GM10266 (cell line): ENCODE measurements around the gene APOA1.

Experiments used
- DNase-seq: peaks from one replicate; pipeline ENCODE4 v3.0.0; 2012; ENCODE audit errors: extremely low spot score
- CTCF ChIP-seq: IDR thresholded peaks from 2 replicates; pipeline ENCODE4 v1.5.1; 2012; ENCODE audit warnings: mild to moderate bottlenecking, low read depth; ENCODE audit not compliant: control insufficient read depth, insufficient read depth; ENCODE audit errors: missing control alignments

Gene APOA1

GRCh38 chr11:116851626-116852025, 14.2 kb upstream of the APOA1 start:
- no peak for DNase-seq

GRCh38 chr11:116849486-116849885, 12.1 kb upstream of the APOA1 start:
- DNase-seq: no peak

More at GRCh38 chr11:116851626-116852025, 14.2 kb upstream of the APOA1 start:
- TF ChIP-seq CTCF: no peak

GRCh38 chr11:116849060-116849459, 11.6 kb upstream of the APOA1 start:
- no peak for DNase-seq
- TF ChIP-seq CTCF: no peak

More at GRCh38 chr11:116849486-116849885, 12.1 kb upstream of the APOA1 start:
- TF ChIP-seq CTCF: no peak

- no peak for DNase-seq
- TF ChIP-seq CTCF: no peak
Observed at GRCh38 chr11:116847612-116848011, 10.2 kb upstream of the APOA1 start.

- DNase-seq: no peak
- no peak for TF ChIP-seq CTCF
Observed at GRCh38 chr11:116844722-116845121, 7.3 kb upstream of the APOA1 start.

GRCh38 chr11:116843661-116844060, 6.2 kb upstream of the APOA1 start:
- no peak for DNase-seq
- no peak for TF ChIP-seq CTCF

GRCh38 chr11:116842909-116843308, 5.5 kb upstream of the APOA1 start:
- no peak for TF ChIP-seq CTCF
- no peak for DNase-seq
